ENCODE data around the gene ADORA2A. TPM values are rescaled to one million over a fixed set of nuclear protein-coding genes. Genes with fewer than 3 reads are reported as not detected.

ADORA2A gene
- total and polyA plus RNA-seq, 10 of the 15 experiments (the other 5 are each of a cell fraction or from before 2014, with no cell fraction given), result 0.69 to 31.2 (median 18.3) TPM

DNA sequence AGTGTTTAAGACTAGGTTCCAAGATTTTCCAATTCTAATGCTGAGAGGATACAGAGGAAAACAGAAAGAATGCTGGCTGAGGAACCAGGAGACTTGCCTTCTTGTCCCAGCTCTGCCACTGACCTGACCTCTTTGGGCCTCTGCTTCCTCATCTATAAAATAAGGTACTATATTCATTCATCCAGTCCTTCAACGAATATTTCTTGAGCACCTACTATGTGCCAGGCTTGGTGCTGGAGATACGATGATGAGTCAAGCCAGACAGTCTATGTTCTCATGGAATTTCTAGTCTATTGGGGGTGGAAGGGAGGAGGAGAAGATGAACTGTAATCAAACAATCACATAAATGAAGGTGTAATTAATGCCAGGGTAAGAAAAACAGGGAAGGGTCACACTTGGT, 39.9 kb downstream of the ADORA2A start:
- ATAC-seq (no peak), DNase-seq (ENCODE audit: low read depth, low spot score) (no peak), FAIRE-seq (no peak)
- SMC1A ChIA-PET (ENCODE audit: uncharacterized antibody, unreplicated experiment), result interaction anchor here (1.1 to 1.2 kb wide), 2 partner anchors 12 to 17 kb away, joined by 4 read pairs; no protein-coding TSS in a partner anchor
- Histone ChIP-seq H3K9ac (ENCODE audit: control insufficient read depth, insufficient read depth, low read length) (no peak overlapping the region), H3K27ac (ENCODE audit: control insufficient read depth, insufficient read depth) (no peak overlapping the region), H3K4me2 (ENCODE audit: control insufficient read depth, insufficient read depth) (no peak overlapping the region), H3K79me2 (ENCODE audit: control insufficient read depth, insufficient read depth, low read length) (no peaks in the 10 kb centered on the region), H3K4me1 (ENCODE audit: control insufficient read depth, insufficient read depth, low read length) (peaks cover 7% of the 10 kb centered on the region), H3K27me3 (replicated peaks in 1 of 2; ENCODE audit: control insufficient read depth in 2 of 2, insufficient read depth in 2 of 2, low read length in 1 of 2) (no peaks in the 10 kb centered on the region), H3K4me3 (no peak overlapping the region), H3K36me3 (ENCODE audit: control insufficient read depth in 2 of 2, insufficient read depth in 2 of 2, low read length in 1 of 2) (no peaks in the 10 kb centered on the region), H4K20me1 (ENCODE audit: control insufficient read depth, insufficient read depth) (no peaks in the 10 kb centered on the region), H3K9me3 (replicated peaks; ENCODE audit: control insufficient read depth, insufficient read depth, low read length) (no peaks in the 10 kb centered on the region), H2AFZ (ENCODE audit: control insufficient read depth, low read depth, low read length) (peak overlapping the region; percentile 54)
- CTCF ChIA-PET, result interaction anchor here (0.6 to 1.0 kb wide), 2 partner anchors 15 to 57 kb away, joined by 3 read pairs; no protein-coding TSS in a partner anchor
- intact Hi-C loops (cut with micrococcal nuclease; ENCODE audit: unreplicated experiment), result no loop called here
- 81% methylated on average over 2 of the region's 2 CpGs for WGBS (ENCODE audit: insufficient coverage, insufficient replicate concordance, low lambda C conversion rate, missing lambda C conversion rate)
- BruUV-seq (replicated peaks), result no TSS peak
- POLR2A ChIA-PET, result interaction anchor here (2.2 kb wide), 1 partner anchor 11 kb away, joined by 7 read pairs; no protein-coding TSS in a partner anchor
- TF ChIP-seq ZNF217 (IDR thresholded peaks at IDR 0.05) (no peak), NBN (IDR thresholded peaks at IDR 0.05) (no peak), HCFC1 (IDR thresholded peaks at IDR 0.05; ENCODE audit: low read length) (no peak), WRNIP1 (IDR thresholded peaks at IDR 0.05; ENCODE audit: borderline replicate concordance, low read depth, low read length) (no peak), EP300 (IDR thresholded peaks at IDR 0.05; ENCODE audit: borderline replicate concordance in 1 of 2, control insufficient read depth in 1 of 2, low read depth in 2 of 2, low read length in 2 of 2) (no peak), CHD1 (IDR thresholded peaks at IDR 0.05; ENCODE audit: low read depth, low read length) (no peak), HDAC6 (IDR thresholded peaks at IDR 0.05; ENCODE audit: unreplicated experiment) (no peak), NFYB (IDR thresholded peaks at IDR 0.05; ENCODE audit: insufficient read depth, low read depth, low read length) (no peak), RUNX3 (IDR thresholded peaks at IDR 0.05; ENCODE audit: low read length) (no peak), POLR2AphosphoS2 (IDR thresholded peaks at IDR 0.05; ENCODE audit: low read depth, low read length) (no peak), STAT1 (conservative IDR thresholded peaks at IDR 0.05) (no peak)
- in situ Hi-C loops (cut with MboI), result no loop called here
- RAD21 ChIA-PET (ENCODE audit: unreplicated experiment), result interaction anchor here (1.2 kb wide), 1 partner anchor 30 kb away, joined by 3 read pairs; no protein-coding TSS in a partner anchor
